ENCODE measurements around the gene ABCC8.

DNA sequence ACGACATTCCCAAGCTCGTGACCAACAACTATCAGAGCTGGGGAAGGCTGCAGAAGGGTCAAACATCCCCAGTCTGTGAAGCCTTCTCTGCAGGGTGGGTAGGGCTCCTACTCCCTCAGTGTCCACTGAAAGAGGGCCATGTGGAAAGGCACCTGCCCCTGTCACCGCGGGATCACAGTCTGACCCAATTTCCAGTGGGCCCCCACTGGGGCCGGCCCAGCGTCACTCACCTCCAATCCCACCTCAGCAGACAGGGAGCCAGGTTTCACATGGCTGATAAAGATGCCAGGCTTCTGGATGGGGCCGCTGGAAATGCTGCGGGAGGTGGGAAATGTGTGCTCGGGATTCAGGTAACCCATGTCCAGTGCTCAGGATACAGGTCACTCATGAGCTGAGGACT, 47.6 kb upstream of the ABCC8 start:
- TF ChIP-seq CTCF (conservative IDR thresholded peaks at IDR 0.05 in 1 of 2, IDR thresholded peaks at IDR 0.05 in 1 of 2; ENCODE audit: extremely low read depth in 1 of 2, insufficient read depth in 1 of 2, low read depth in 1 of 2, low read length in 2 of 2) (no peak), EZH2 (IDR thresholded peaks at IDR 0.05; ENCODE audit: borderline replicate concordance, low read length) (no peak)

All from mammary epithelial cell (primary cell).